GM18520 (cell line): Measurements from ENCODE around the gene MMP13.
"Not testable (repeated sequence)": the region's sequence is repeated elsewhere in the genome, so short reads cannot be mapped to it uniquely, and the experiment has no call there.

Source experiments
- ATAC-seq: cut with Tn5 transposase; IDR thresholded peaks from one replicate; pipeline ENCODE4 v1.9.1; 2021; ENCODE audit not compliant: unreplicated experiment

The MMP13 gene

DNA sequence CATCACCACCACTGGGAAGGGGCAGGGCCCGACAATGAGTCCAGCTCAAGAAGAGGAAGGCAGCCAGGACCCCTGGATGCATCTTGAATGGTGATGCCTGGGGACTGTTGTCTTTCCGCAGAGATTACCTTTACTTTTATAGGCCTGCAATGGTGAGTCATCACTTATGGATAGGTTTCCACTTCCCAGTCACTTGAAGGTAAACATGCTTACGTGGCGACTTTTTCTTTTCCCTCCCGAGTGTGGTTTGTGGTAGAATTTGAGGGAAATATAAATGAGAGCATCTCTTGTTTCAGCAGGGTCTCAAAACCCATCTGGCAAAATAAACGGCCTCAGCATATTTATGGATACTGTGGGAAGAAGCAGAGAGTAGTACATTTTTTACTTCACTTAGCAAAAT, at the start of gene MMP13:
TSS of gene MMP13 (minus strand) at position 109 of the 400 bp plus-strand sequence. CDS start at position 82, 27 bp downstream.
- no peak for ATAC-seq

DNA sequence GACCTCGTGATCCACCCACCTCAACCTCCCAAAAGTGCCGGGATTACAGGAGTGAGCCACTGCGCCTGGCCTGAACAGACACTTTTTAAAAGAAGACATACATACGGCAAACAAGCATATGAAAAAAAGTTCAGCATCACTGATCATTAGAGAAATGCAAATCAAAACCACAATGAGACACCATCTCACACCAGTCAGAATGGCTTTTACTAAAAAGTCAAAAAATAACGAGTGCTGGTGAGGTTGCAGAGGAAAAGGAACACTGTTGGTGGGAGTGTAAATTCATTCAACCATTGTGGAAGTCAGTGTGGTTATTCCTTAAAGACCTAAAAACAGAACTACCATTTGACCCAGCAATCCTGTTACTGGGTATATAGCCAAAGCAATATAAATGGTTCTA, 48.7 kb upstream of the MMP13 start:
- not testable (repeated sequence) for ATAC-seq

DNA sequence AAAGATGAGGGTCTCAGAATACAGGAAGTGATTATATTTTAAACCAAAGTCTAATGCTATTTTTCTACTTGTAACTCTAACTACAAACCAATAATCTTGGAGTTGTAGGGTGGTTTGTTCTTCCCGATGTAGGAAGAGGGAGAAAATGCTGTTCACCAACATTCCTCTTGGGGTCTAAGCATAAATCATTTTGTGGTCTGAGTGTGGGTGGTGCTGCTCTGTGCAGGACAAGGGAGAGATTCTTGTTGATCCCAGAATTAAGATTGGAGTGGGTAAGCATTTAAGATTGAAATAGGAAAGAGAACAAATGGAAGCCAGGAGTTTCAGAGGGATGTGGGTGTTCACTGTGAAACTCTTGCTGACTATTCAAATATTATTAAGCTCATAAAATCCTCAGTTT, 38.6 kb upstream of the MMP13 start:
- ATAC-seq, result no peak

DNA sequence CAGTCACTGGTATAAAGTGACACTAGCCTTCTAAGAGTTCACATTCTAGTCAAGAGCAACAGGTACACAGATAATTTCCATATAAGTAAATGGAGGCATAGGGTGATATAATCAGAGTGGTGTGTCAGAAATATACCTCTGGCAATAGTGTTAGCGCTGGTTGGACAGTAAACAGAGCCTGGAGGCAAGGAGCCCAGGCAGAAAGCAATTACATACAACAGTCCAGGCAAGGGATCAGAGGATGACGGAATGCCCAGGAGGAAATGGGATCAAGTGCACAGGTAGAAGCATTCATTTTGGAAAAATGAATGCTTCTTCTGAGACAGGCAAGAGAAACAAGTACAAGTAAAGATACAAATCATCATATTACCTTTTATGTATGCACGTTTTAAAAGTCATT, 36.2 kb upstream of the MMP13 start:
- no peak for ATAC-seq

DNA sequence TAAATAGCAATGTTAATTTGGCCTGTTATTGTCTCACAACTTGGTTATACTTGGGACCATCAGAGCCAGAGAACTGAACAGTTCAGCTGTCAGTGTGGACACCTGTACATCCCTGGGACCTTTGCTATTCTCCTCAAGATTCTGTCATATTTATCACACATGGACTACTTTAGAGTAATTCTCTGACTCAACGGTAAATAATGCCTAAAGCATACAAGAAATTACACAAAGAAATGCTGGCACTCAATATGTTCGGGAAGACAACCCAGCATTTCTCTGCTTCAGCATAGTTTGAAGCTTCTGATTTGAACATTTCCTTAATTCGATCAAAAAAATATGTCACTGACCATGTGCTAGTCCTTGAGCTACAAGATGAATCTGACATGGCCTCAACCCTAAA, 34.6 kb upstream of the MMP13 start:
- no peak for ATAC-seq

DNA sequence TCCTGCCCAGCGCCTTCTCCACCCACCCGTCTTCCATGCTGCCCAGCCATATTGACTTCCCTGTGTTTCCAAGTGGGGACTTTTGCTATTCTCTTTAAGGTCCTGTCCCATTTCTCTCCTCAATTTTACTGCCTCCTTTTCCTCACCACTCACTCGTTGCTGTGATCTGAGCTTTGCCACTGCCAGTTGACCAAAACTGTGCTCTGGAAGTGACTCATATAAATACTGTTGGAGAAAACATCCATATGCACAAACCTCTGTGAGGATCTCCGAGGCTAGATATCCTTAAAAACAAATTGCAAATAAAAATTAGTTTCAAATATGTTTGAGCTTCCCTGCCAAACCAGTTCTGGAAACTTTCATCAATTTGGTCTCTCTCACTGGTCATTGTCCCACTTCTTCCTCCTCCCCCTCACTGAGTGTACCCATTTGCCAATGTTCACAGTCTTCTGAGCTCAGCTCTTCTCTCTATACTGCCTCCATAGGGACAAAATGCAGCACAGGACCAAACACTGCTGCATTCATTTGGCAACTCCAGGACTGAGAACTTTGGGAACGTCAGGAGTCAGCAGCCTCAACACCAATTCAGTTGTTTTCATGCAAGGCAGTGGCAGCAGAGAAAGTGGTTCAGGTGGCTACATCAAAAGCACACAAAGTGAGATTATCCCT, 34.0 kb upstream of the MMP13 start:
- no peak for ATAC-seq

DNA sequence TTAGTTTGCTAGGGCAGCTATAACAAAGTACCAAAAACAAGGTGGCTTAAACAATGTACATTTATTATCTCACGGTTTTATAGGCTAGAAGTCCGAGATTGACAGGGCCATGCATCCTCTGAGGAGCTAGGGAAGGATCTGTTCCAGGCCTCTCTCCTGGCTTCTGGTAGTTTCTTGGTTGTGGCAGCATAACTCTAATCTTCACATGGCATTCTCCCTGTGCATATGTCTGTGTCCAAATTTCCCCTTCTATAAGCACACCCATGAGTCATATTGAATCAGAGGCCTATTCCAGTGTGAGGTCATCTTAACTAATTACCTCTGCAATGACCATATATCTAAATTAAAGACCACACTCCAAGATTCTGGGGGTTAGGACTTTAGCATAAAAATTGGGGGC, 31.3 kb upstream of the MMP13 start:
- ATAC-seq, result no peak

DNA sequence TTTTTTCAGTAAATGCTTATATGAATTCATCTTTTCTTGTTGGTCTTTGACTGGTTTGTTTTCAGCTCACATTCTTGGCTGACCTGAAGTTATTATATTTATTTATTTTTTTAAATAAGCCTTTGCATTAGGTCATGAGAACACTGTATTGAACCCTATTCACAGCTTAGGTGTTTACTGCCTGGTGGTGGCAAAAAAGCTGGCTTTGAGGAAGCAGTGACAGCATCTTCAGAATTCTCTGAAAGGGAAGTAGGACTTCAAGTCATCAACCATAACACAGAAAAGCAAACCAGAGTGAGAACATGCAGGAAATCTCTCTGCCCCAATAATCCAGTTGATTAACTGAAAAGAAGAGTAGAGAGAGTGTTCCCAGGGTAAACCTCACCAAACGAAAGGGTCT, 30.3 kb upstream of the MMP13 start:
- no peak for ATAC-seq

DNA sequence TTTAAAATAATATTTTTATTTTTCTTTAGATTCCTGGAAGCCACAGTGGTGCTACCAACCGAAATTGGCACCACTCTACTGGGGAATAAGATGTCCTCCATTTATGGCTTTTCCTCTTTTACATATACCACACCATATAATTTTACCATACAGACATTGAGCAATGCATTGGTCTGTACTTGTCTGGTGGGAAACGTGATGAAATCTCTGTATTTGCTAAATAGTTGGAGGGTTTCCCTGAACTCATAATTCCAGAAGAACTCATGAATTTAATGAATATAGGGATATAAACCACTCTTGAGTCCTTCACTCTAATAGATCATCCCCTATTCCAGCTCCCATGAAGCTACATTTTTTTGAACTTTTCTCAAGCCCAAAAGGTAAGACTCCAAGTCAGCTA, 28.0 kb upstream of the MMP13 start:
- no peak for ATAC-seq

DNA sequence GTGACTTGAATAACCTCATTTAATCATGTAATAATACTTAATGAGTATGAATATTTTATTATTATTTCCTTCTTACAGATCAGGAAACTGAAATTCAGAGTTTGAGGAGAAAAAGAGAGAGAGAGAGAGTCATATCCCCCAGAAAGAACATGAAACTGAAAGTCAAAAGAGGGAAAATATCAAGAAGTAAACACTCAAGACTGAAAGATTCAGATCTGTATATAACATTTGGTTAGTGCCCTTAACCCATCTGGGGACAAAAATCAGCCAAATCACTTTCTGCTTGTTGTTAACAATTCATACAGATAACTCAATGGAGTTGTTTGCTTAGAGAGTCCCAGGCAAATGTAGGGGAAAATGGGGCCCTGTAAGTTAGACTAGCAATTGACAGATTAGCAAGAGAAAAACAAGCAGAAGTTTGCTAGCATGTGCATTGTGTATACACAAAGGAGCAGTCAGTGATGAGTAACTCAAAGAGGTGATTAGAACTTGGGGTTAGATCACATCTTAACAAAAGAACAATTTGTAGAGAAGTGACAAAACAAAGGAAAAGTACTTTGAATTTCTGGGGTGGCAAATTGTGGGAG, 25.9 kb upstream of the MMP13 start:
- peak; percentile 56 for ATAC-seq

DNA sequence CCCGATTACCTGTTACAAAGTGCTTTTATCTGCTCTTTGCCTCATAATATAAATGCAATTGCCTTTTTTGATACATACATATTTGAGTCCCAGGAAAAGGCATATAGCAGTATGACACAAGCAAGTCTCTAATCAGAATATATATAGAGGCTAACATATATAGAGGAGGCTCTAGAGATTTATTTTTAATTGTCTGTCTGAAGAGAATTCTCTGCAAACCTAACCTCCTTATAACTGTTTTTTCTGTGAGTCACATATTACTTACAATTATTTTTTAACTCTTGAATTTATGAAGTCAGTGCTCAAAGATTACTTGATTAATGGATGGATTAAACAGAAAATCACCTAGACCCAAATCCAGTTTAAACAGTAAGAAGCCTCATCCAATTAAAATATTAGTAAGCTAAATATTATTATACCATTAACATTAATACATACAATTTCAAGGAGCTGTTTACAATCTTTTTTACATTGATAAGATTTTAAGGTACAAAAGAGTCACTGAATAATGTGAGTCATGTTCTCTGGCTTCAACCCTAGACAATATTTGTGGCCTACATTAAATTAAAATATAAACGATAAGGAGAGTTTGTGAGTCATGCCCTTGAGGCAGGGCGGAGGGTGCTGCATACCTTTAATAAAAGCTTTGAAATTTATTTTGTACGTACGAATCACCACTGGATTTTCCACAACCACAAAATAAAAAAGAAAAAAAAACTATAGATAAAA, 19.2 kb upstream of the MMP13 start:
- no peak for ATAC-seq

DNA sequence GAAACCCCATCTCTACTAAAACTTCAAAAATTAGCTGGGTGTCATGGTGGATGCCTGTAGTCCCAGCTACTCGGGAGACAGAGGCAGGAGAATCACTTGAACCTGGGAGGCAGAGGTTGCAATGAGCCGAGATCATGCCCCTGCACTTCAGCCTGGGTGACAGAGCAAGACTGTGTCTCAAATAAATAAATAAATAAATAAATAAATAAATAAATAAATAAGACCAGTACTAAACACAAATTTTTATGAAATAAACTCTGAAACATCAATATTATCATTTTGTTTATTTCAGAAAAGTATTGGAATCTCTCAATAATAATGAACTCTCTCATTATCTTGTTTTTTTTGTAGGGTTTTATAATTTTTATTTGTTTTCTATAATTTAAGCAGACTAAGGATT, 18.2 kb upstream of the MMP13 start:
- ATAC-seq, result not testable (repeated sequence)

DNA sequence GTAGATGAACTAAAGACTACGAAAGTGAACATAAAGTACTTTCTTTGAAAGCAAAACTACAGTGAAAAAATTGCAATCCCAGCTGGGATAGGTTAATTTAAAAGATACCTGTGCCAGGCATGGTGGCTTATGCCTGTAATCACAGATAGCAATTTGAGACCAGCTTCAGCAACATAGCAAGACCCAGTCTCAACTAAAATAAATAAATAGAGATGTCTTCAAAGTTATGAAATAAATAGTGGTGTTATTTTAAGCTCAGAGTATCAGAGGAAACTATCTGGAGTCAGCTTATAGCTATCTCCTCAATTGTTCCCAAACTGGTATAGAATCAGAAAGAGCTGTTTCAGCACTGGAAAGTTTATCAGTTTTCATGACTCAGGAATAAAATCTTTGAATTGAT, 17.3 kb upstream of the MMP13 start:
- no peak for ATAC-seq

DNA sequence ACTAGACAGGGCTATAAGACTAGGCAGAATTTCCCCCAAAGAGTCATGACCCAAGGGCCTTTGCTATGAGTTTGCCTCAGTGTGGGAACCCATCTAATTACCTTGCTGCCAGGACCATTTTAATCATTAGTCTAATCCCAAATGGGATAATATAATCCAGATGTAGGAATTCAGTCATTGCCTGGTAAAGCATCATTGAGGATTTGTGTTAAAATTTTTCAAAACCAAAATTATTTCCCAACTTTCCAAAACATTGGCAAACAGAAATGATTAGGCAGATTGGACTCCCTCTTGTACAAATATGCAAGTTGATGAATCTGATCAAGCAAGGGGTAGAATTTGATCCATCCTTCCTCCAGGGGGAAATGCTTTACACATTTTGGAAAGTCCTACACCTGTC, 16.2 kb upstream of the MMP13 start:
- ATAC-seq, result no peak

DNA sequence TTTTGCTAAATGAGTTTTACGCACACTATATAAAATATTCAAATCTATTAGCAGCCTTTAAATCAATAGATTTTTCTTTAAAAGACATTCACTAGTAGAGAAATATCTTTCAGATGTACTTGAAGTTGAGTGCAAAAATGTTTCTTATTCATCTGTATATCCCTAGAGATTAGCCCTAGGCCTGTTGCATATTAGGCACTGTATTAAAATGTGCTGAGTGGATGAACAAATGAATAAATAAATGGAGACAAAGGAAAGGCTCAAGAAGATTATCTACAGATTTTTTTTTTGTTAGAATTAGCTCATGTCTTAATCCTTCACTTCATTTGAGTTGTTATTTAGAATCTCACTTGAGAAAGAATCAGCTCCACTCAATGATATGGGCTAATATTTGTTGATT, 12.0 kb upstream of the MMP13 start:
- ATAC-seq, result no peak

DNA sequence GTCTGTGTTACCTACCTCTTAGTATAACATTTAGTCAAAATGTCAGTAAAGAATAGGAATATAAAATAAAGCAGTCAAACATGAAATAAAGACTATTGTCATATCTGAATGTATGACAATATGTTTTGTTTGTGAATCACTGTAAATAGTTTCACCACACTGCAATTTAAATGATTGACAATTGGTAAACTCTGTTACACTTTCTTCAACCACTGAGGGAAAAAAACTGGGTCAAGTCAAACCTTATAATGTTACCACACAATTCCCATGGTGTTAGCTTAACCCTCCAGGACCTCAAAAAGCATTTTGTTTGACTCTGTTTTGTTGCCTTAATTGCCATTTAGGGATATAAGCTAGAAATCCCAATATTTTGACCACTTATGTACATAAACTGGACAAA, 10.5 kb upstream of the MMP13 start:
- ATAC-seq, result no peak

DNA sequence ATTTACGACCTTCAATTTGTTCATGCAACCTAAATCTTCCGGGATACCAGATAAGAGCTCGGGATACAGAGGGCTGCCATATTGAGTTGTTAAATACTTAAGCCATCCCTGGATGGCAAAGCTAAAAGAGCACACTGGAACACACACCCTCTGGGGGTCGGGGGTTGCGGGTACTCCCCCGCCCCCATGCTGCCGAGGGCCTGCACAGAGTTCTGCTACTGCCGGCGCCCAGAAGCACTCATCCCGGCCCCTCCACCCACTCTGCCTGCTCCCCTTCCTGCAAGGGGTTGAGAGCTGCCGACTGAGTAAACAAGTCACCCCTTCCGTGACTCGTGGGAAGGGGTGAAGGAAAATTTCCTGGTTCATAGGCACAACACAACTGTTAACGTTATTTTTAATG, 9.3 kb upstream of the MMP13 start:
- no peak for ATAC-seq

DNA sequence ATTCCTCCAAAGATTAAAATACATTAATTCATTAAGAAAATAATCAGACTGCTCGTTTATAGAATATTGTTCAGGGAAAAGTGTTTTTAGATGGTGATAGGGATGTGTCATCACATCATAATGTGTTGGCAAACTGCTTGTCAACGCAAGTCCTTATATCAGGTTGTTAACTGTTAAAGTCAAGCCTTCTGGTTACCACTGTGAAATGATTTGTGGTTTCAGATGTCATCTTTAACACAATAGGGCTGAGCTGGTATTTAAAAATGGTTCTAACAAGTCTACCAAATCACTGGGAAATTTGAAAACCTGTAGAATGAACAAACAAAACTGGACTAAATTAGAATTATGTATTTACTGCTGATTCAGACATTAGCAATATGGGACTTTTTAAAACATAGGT, 2.4 kb upstream of the MMP13 start:
- no peak for ATAC-seq

DNA sequence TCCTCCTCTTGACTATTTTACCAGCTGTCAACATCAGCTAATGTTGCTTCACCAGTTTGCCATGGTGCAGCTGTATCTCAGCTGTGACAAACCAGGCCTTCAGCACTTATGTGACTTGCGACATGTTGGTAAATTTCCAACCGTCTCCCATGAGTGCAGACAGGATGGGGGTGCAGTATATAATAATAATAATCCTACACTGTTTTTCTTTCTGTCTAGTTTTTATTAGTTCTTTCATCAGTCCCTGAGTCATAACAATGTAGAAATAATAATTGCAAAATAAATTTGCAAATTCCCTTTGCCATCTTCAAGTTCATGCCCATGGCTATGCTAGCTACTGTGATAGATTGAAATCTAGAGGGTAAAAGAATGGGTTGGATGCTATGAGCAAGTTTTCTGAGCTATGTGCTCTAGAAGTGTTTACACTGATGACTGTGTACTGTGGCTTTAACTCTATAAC, 4.9 kb downstream of the MMP13 start:
- no peak for ATAC-seq

DNA sequence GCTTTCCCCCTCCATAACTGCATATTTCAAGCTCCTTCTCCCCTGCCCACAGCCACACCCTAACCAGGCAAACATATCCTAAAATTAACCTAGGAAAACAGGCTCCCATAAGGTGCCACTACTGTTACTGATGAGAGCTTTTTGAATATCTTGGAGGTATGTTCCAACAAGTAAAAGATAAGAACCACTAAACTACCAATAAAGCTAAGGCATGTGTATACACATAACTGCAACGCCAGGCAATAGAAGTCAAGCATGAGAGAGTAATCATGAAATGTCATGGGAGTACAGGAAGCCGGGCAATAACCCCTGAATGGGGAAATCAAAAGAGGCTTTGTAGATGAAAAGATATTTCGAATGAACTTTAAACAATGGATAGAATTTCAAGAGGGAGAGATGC, 9.3 kb downstream of the MMP13 start:
- ATAC-seq, result no peak

DNA sequence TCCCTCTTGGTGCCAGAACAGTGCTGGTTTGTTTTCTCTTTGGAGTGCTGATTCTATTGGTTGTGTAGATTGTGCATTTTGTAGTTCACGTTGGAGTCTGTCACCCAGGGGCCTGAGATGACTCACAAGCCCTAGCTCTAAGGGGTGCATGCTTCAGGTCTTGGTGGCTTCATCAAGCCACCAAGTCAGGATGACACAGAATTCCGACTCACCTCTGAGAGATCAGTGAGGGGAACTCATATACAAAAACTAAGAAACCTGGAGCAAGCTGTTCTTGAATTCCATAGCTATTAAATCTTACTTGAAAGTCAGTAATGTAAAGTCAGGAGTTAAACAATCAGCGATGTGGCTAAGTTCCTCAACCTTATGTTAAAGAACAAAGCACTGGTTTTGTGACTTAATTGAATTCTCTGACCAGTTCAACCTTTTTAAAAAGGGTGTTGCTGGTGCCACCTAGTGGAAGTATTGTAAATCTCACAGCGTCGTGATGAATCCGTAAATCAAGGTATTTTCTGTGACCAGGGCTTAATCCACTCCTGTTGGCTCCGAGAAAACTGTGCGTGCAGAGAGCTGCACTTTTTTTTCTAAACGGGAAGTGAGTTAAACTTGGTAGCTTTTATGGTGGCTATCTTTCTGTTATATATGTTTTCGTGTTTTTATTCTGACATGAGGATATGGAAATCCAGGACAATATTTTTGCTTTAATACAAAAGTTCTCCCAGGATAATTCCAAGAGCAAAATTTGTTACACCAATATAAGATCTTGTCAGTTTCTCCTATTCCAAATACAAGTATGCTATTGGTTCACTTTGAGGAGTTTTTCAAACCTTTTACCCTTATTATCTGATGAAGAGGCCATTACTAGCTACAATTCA, 14.6 kb downstream of the MMP13 start:
- peak; percentile 42 for ATAC-seq
